ENCODE measurements around the gene TTLL7. TPM values are rescaled to one million over a fixed set of nuclear protein-coding genes. Genes with fewer than 3 reads are reported as not detected.

Gene TTLL7
- total RNA-seq, 2 donors from 2014 or later: 24.7 to 26.6 TPM

- 95% methylated on average over 3 of the region's 3 CpGs for WGBS
- no peak for DNase-seq (ENCODE audit: low spot score)
- Histone ChIP-seq H3K4me1 (replicated peaks) (no peaks in the 10 kb centered on the region), H3K36me3 (no peaks in the 10 kb centered on the region), H3K27me3 (replicated peaks; ENCODE audit: insufficient read depth) (no peaks in the 10 kb centered on the region), H3K4me3 (no peak overlapping the region), H3K9me3 (no peaks in the 10 kb centered on the region), H3K27ac (no peak overlapping the region)
- TF ChIP-seq POLR2A (IDR thresholded peaks at IDR 0.05) (no peak), POLR2AphosphoS5 (IDR thresholded peaks at IDR 0.05) (no peak)
- TF ChIP-seq, protein P1, sequence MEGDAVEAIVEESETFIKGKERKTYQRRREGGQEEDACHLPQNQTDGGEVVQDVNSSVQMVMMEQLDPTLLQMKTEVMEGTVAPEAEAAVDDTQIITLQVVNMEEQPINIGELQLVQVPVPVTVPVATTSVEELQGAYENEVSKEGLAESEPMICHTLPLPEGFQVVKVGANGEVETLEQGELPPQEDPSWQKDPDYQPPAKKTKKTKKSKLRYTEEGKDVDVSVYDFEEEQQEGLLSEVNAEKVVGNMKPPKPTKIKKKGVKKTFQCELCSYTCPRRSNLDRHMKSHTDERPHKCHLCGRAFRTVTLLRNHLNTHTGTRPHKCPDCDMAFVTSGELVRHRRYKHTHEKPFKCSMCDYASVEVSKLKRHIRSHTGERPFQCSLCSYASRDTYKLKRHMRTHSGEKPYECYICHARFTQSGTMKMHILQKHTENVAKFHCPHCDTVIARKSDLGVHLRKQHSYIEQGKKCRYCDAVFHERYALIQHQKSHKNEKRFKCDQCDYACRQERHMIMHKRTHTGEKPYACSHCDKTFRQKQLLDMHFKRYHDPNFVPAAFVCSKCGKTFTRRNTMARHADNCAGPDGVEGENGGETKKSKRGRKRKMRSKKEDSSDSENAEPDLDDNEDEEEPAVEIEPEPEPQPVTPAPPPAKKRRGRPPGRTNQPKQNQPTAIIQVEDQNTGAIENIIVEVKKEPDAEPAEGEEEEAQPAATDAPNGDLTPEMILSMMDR (IDR thresholded peaks at IDR 0.05): no peak
- intact Hi-C loops (cut with DNase I): no loop called here
Measured at GRCh38 chr1:83822208-83822607, 176.7 kb downstream of the TTLL7 start.

GRCh38 chr1:83819436-83819835, 179.5 kb downstream of the TTLL7 start:
- 91% methylated on average over 1 of the region's 1 CpG for WGBS
- H3K27ac ChIP-seq: no peak overlapping the region

GRCh38 chr1:83818916-83819315, 180.0 kb downstream of the TTLL7 start:
- Histone ChIP-seq H3K27me3 (replicated peaks; ENCODE audit: insufficient read depth) (no peaks in the 10 kb centered on the region), H3K4me1 (replicated peaks) (no peaks in the 10 kb centered on the region), H3K4me3 (no peak overlapping the region), H3K36me3 (no peaks in the 10 kb centered on the region), H3K27ac (no peak overlapping the region), H3K9me3 (no peaks in the 10 kb centered on the region)
- 83% methylated on average over 2 of the region's 2 CpGs for WGBS
- no peak for DNase-seq (ENCODE audit: low spot score)
- intact Hi-C loops (cut with DNase I): no loop called here
- TF ChIP-seq, protein P1 (IDR thresholded peaks at IDR 0.05): no peak
- TF ChIP-seq POLR2AphosphoS5 (IDR thresholded peaks at IDR 0.05) (no peak), POLR2A (IDR thresholded peaks at IDR 0.05) (no peak)

More at GRCh38 chr1:83819436-83819835, 179.5 kb downstream of the TTLL7 start:
- intact Hi-C loops (cut with DNase I): no loop called here
- H3K4me1 ChIP-seq (replicated peaks): no peaks in the 10 kb centered on the region
- H3K9me3 ChIP-seq: no peaks in the 10 kb centered on the region
- DNase-seq (ENCODE audit: low spot score): no peak
- TF ChIP-seq, protein P1 (IDR thresholded peaks at IDR 0.05): no peak
- TF ChIP-seq POLR2AphosphoS5 (IDR thresholded peaks at IDR 0.05): no peak
- no peak for TF ChIP-seq POLR2A (IDR thresholded peaks at IDR 0.05)
- no peaks in the 10 kb centered on the region for H3K36me3 ChIP-seq
- H3K27me3 ChIP-seq (replicated peaks; ENCODE audit: insufficient read depth): no peaks in the 10 kb centered on the region
- H3K4me3 ChIP-seq: no peak overlapping the region

GRCh38 chr1:83816836-83817235, 182.1 kb downstream of the TTLL7 start:
- no peaks in the 10 kb centered on the region for H3K4me1 ChIP-seq (replicated peaks)
- TF ChIP-seq POLR2AphosphoS5 (IDR thresholded peaks at IDR 0.05) (no peak), POLR2A (IDR thresholded peaks at IDR 0.05) (no peak)
- TF ChIP-seq, protein P1 (IDR thresholded peaks at IDR 0.05): no peak
- H3K9me3 ChIP-seq: no peaks in the 10 kb centered on the region
- H3K36me3 ChIP-seq: no peaks in the 10 kb centered on the region
- H3K4me3 ChIP-seq: no peak overlapping the region
- intact Hi-C loops (cut with DNase I): no loop called here
- 74% methylated on average over 4 of the region's 4 CpGs for WGBS
- no peaks in the 10 kb centered on the region for H3K27me3 ChIP-seq (replicated peaks; ENCODE audit: insufficient read depth)
- H3K27ac ChIP-seq: no peak overlapping the region
- peak; percentile 7 for DNase-seq (ENCODE audit: low spot score)

- TF ChIP-seq POLR2AphosphoS5 (IDR thresholded peaks at IDR 0.05) (no peak), POLR2A (IDR thresholded peaks at IDR 0.05) (no peak)
- TF ChIP-seq, protein P1 (IDR thresholded peaks at IDR 0.05): no peak
- Histone ChIP-seq H3K27ac (no peak overlapping the region), H3K27me3 (replicated peaks; ENCODE audit: insufficient read depth) (no peaks in the 10 kb centered on the region), H3K9me3 (no peaks in the 10 kb centered on the region), H3K36me3 (no peaks in the 10 kb centered on the region), H3K4me1 (replicated peaks) (no peaks in the 10 kb centered on the region), H3K4me3 (no peak overlapping the region)
- DNase-seq (ENCODE audit: low spot score): no peak
- intact Hi-C loops (cut with DNase I): no loop called here
- 22% methylated on average over 1 of the region's 1 CpG for WGBS
Measured at GRCh38 chr1:83815330-83815729, 183.6 kb downstream of the TTLL7 start.

Data from prostate gland (tissue), 2 donors.